Measurements from ENCODE around the gene THY1.
"Not testable (repeated sequence)": the region's sequence is repeated elsewhere in the genome, so short reads cannot be mapped to it uniquely, and the experiment has no call there.

Gene THY1

GRCh38 chr11:119422809-119423508 is at the start of gene THY1:
TSS of gene THY1 (minus strand) at chr11:119423172. CDS start at chr11:119420905, 2,267 bp downstream.
- DNase-seq, result no peak

GRCh38 chr11:119472186-119472855 is 49.3 kb upstream of the THY1 start:
- no peak for DNase-seq

GRCh38 chr11:119471329-119471728 is 48.4 kb upstream of the THY1 start:
- DNase-seq, result no peak

- DNase-seq, result no peak
These were observed 47.6 kb upstream of the THY1 start for GRCh38 chr11:119470317-119471291.

GRCh38 chr11:119469506-119469905 is 46.5 kb upstream of the THY1 start:
- no peak for DNase-seq

GRCh38 chr11:119468511-119468910 is 45.5 kb upstream of the THY1 start:
- DNase-seq, result no peak

GRCh38 chr11:119461229-119461963 is 38.4 kb upstream of the THY1 start:
- DNase-seq, result no peak

GRCh38 chr11:119460582-119460981 is 37.6 kb upstream of the THY1 start:
- DNase-seq, result no peak

- DNase-seq, result no peak
These were observed 37.1 kb upstream of the THY1 start for GRCh38 chr11:119460097-119460496.

- DNase-seq, result no peak
These were observed 36.5 kb upstream of the THY1 start for GRCh38 chr11:119459293-119459976.

- DNase-seq, result not testable (repeated sequence)
These were observed 32.7 kb upstream of the THY1 start for GRCh38 chr11:119455708-119456107.

GRCh38 chr11:119455241-119455640 is 32.3 kb upstream of the THY1 start:
- not testable (repeated sequence) for DNase-seq

- DNase-seq, result no peak
These were observed 30.9 kb upstream of the THY1 start for GRCh38 chr11:119453881-119454280.

- DNase-seq, result no peak
These were observed 27.8 kb upstream of the THY1 start for GRCh38 chr11:119450590-119451326.

GRCh38 chr11:119449498-119449897 is 26.5 kb upstream of the THY1 start:
- no peak for DNase-seq

- DNase-seq, result no peak
These were observed 25.4 kb upstream of the THY1 start for GRCh38 chr11:119448380-119448779.

GRCh38 chr11:119447664-119448242 is 24.8 kb upstream of the THY1 start:
- no peak for DNase-seq

- no peak for DNase-seq
These were observed 24.1 kb upstream of the THY1 start for GRCh38 chr11:119446871-119447663.

GRCh38 chr11:119446434-119446833 is 23.5 kb upstream of the THY1 start:
- no peak for DNase-seq

- no peak for DNase-seq
These were observed 22.9 kb upstream of the THY1 start for GRCh38 chr11:119445850-119446249.
